ENCODE measurements around the gene ADCK1.
"Not testable (repeated sequence)": the region's sequence is repeated elsewhere in the genome, so short reads cannot be mapped to it uniquely, and the experiment has no call there.

- not testable (repeated sequence) for TF ChIP-seq POLR2A (IDR thresholded peaks at IDR 0.05; ENCODE audit: low read depth, low read length); CTCF (IDR thresholded peaks at IDR 0.05; ENCODE audit: extremely low read depth in 1 of 2, insufficient read depth in 1 of 2, low read depth in 1 of 2, low read length in 2 of 2); POLR2AphosphoS5 (IDR thresholded peaks at IDR 0.05; ENCODE audit: insufficient read depth, low read depth, low read length); MYC (IDR thresholded peaks at IDR 0.05; ENCODE audit: low read depth, low read length); JUN (IDR thresholded peaks at IDR 0.05; ENCODE audit: borderline replicate concordance, insufficient read depth, insufficient read length, low read depth); EZH2 (IDR thresholded peaks at IDR 0.05; ENCODE audit: borderline replicate concordance, low read depth, low read length, severe bottlenecking); FOS (IDR thresholded peaks at IDR 0.05; ENCODE audit: borderline replicate concordance, insufficient read depth, low read length)
- TF ChIP-seq, protein P1, sequence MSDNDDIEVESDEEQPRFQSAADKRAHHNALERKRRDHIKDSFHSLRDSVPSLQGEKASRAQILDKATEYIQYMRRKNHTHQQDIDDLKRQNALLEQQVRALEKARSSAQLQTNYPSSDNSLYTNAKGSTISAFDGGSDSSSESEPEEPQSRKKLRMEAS (IDR thresholded peaks at IDR 0.05; ENCODE audit: insufficient read depth, insufficient read length): not testable (repeated sequence)
Measured at GRCh38 chr14:77768442-77769069, 31.4 kb upstream of the ADCK1 start.
